HG02884 (cell line): Measurements from ENCODE around the gene STEAP1B.

Experiments used
- ATAC-seq: cut with Tn5 transposase; IDR thresholded peaks from one replicate; pipeline ENCODE4 v1.9.1; 2021; ENCODE audit warnings: mild to moderate bottlenecking, moderate library complexity; ENCODE audit not compliant: unreplicated experiment

The STEAP1B gene

GRCh38 chr7:22406715-22407114, 93.3 kb downstream of the STEAP1B start:
- ATAC-seq, result no peak

GRCh38 chr7:22404421-22405023, 95.5 kb downstream of the STEAP1B start:
- ATAC-seq, result no peak

- ATAC-seq, result no peak
Observed at GRCh38 chr7:22403344-22403743, 96.6 kb downstream of the STEAP1B start.

- peak; percentile 19 for ATAC-seq
Observed at GRCh38 chr7:22402250-22402649, 97.7 kb downstream of the STEAP1B start.

GRCh38 chr7:22400936-22401553, 98.9 kb downstream of the STEAP1B start:
- no peak for ATAC-seq

GRCh38 chr7:22400150-22400814, 99.7 kb downstream of the STEAP1B start:
- ATAC-seq, result no peak

- no peak for ATAC-seq
Observed at GRCh38 chr7:22399546-22399945, 100.4 kb downstream of the STEAP1B start.

GRCh38 chr7:22399091-22399490, 100.9 kb downstream of the STEAP1B start:
- ATAC-seq, result no peak

GRCh38 chr7:22397981-22398380, 102.0 kb downstream of the STEAP1B start:
- ATAC-seq, result no peak

- ATAC-seq, result no peak
Observed at GRCh38 chr7:22395222-22395621, 104.8 kb downstream of the STEAP1B start.

GRCh38 chr7:22394739-22395138, 105.2 kb downstream of the STEAP1B start:
- ATAC-seq, result no peak

- ATAC-seq, result no peak
Observed at GRCh38 chr7:22393913-22394729, 105.9 kb downstream of the STEAP1B start.

- no peak for ATAC-seq
Observed at GRCh38 chr7:22390516-22390915, 109.5 kb downstream of the STEAP1B start.

GRCh38 chr7:22389892-22390291, 110.1 kb downstream of the STEAP1B start:
- no peak for ATAC-seq

GRCh38 chr7:22387583-22387982, 112.4 kb downstream of the STEAP1B start:
- ATAC-seq, result no peak

- ATAC-seq, result peak; percentile 45
Observed at GRCh38 chr7:22386865-22387264, 113.1 kb downstream of the STEAP1B start.

- ATAC-seq, result peak; percentile 76
Observed at GRCh38 chr7:22386206-22386858, 113.7 kb downstream of the STEAP1B start.

GRCh38 chr7:22385326-22385725, 114.7 kb downstream of the STEAP1B start:
- no peak for ATAC-seq

GRCh38 chr7:22380333-22380732, 119.7 kb downstream of the STEAP1B start:
- no peak for ATAC-seq

- no peak for ATAC-seq
Observed at GRCh38 chr7:22378199-22378980, 121.6 kb downstream of the STEAP1B start.
